ENCODE data around the gene LCN1. TPM values are rescaled to one million over a fixed set of nuclear protein-coding genes. Genes with fewer than 3 reads are reported as not detected.
"Not testable (repeated sequence)": the region's sequence is repeated elsewhere in the genome, so short reads cannot be mapped to it uniquely, and the experiment has no call there.

The LCN1 gene
- total RNA-seq, 1 donor from 2014 or later: not detected

- not testable (repeated sequence) for ATAC-seq
- DNase-seq (ENCODE audit: low spot score): peak; percentile 37
These were observed 24.5 kb downstream of the LCN1 start, which contains the start of gene OBP2A for GRCh38 chr9:135545646-135546176. Gene OBP2A, plus strand, starts transcription at chr9:135546126. Its CDS starts 55 bp downstream, at chr9:135546181.

- not testable (repeated sequence) for ATAC-seq
- peak; percentile 38 for DNase-seq (ENCODE audit: low spot score)
These were observed 25.8 kb downstream of the LCN1 start for GRCh38 chr9:135546792-135547617.

- ATAC-seq: no peak
- DNase-seq (ENCODE audit: low spot score): peak; percentile 35
These were observed 26.8 kb downstream of the LCN1 start for GRCh38 chr9:135547756-135548736.

GRCh38 chr9:135549478-135550343 lies 28.5 kb downstream of the LCN1 start:
- DNase-seq (ENCODE audit: low spot score): peak; percentile 33
- ATAC-seq: not testable (repeated sequence)

- DNase-seq (ENCODE audit: low spot score): peak; percentile 35
- ATAC-seq: no peak
These were observed 29.2 kb downstream of the LCN1 start for GRCh38 chr9:135550344-135550918.

- ATAC-seq: no peak
- peak; percentile 30 for DNase-seq (ENCODE audit: low spot score)
These were observed 29.8 kb downstream of the LCN1 start for GRCh38 chr9:135551031-135551430.

- peak; percentile 34 for DNase-seq (ENCODE audit: low spot score)
These were observed 30.2 kb downstream of the LCN1 start for GRCh38 chr9:135551456-135551855.

GRCh38 chr9:135552021-135552697 lies 30.9 kb downstream of the LCN1 start:
- DNase-seq (ENCODE audit: low spot score): peak; percentile 30

More at GRCh38 chr9:135551456-135551855, 30.2 kb downstream of the LCN1 start:
- ATAC-seq: no peak

GRCh38 chr9:135552698-135553171 lies 31.5 kb downstream of the LCN1 start:
- peak; percentile 39 for DNase-seq (ENCODE audit: low spot score)
- ATAC-seq: no peak

More at GRCh38 chr9:135552021-135552697, 30.9 kb downstream of the LCN1 start:
- ATAC-seq: no peak

- ATAC-seq (no peak), DNase-seq (ENCODE audit: low spot score) (no peak)
These were observed 33.5 kb downstream of the LCN1 start for GRCh38 chr9:135554718-135555117.

- no peak for DNase-seq (ENCODE audit: low spot score)
- ATAC-seq: no peak
These were observed 34.0 kb downstream of the LCN1 start for GRCh38 chr9:135555203-135555602.

- ATAC-seq (no peak), DNase-seq (ENCODE audit: low spot score) (no peak)
These were observed 34.7 kb downstream of the LCN1 start for GRCh38 chr9:135555910-135556309.

- DNase-seq (ENCODE audit: low spot score): no peak
- ATAC-seq: no peak
These were observed 38.4 kb downstream of the LCN1 start for GRCh38 chr9:135559606-135560005.

- no peak for ATAC-seq
- DNase-seq (ENCODE audit: low spot score): no peak
These were observed 40.4 kb downstream of the LCN1 start, which contains the start of gene PAEP for GRCh38 chr9:135561391-135562234. Gene PAEP, plus strand, starts transcription at chr9:135561756.

- DNase-seq (ENCODE audit: low spot score): peak; percentile 36
- ATAC-seq: no peak
These were observed 41.0 kb downstream of the LCN1 start for GRCh38 chr9:135562235-135562745.

GRCh38 chr9:135563039-135563476 lies 41.8 kb downstream of the LCN1 start:
- ATAC-seq (no peak), DNase-seq (ENCODE audit: low spot score) (no peak)

GRCh38 chr9:135563858-135564257 lies 42.6 kb downstream of the LCN1 start:
- ATAC-seq: no peak
- DNase-seq (ENCODE audit: low spot score): no peak

Data from left lobe of liver (tissue), 2 donors.